ENCODE results near the gene TCTN3. TPM values are rescaled to one million over a fixed set of nuclear protein-coding genes. Genes with fewer than 3 reads are reported as not detected.

TCTN3 gene
- total and polyA plus RNA-seq, 2 of the 13 experiments (the other 11 are each of a cell fraction or from before 2014, with no cell fraction given): 53.3 to 60.0 TPM

DNA sequence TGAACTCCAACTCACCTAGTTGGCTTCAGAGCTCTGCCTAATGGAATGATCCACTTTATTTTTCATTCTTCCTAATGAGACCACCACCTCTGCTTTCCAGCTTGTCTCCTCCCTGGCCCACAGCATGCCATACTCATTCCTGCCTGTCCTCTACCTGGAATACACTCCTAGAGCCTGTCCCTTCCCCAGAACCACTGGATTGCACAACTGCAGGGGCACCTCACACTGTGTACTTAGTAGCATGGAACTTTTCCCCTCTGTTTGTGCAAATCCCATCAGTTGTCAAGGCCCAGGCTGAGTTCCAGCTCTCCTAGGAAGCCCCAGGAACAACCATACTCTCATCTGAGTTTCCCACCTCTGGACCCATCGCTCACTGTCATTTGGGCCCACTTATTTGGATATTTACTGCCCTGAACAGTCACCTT lies 52.8 kb downstream of the TCTN3 start (continued):
- TF ChIP-seq, protein P1, sequence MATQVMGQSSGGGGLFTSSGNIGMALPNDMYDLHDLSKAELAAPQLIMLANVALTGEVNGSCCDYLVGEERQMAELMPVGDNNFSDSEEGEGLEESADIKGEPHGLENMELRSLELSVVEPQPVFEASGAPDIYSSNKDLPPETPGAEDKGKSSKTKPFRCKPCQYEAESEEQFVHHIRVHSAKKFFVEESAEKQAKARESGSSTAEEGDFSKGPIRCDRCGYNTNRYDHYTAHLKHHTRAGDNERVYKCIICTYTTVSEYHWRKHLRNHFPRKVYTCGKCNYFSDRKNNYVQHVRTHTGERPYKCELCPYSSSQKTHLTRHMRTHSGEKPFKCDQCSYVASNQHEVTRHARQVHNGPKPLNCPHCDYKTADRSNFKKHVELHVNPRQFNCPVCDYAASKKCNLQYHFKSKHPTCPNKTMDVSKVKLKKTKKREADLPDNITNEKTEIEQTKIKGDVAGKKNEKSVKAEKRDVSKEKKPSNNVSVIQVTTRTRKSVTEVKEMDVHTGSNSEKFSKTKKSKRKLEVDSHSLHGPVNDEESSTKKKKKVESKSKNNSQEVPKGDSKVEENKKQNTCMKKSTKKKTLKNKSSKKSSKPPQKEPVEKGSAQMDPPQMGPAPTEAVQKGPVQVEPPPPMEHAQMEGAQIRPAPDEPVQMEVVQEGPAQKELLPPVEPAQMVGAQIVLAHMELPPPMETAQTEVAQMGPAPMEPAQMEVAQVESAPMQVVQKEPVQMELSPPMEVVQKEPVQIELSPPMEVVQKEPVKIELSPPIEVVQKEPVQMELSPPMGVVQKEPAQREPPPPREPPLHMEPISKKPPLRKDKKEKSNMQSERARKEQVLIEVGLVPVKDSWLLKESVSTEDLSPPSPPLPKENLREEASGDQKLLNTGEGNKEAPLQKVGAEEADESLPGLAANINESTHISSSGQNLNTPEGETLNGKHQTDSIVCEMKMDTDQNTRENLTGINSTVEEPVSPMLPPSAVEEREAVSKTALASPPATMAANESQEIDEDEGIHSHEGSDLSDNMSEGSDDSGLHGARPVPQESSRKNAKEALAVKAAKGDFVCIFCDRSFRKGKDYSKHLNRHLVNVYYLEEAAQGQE (IDR thresholded peaks at IDR 0.05; ENCODE audit: borderline replicate concordance in 1 of 2, low read depth in 1 of 2, low read length in 2 of 2): 0 out of 4 replicates have a peak, but pooled peaks of 1 of the 2 experiments have one; percentile 59
- peak; percentile 51; the same call in 1 of the 2 replicates for TF ChIP-seq ZNF724P (CRISPR knock-in tag; IDR thresholded peaks at IDR 0.05; ENCODE audit: borderline replicate concordance)
- TF ChIP-seq TBL1XR1 (IDR thresholded peaks at IDR 0.05; ENCODE audit: borderline replicate concordance, low read length, partially characterized antibody): no peak
- no peak for TF ChIP-seq ZNF768 (CRISPR knock-in tag; IDR thresholded peaks at IDR 0.05)
- no peak for TF ChIP-seq ZNF678 (CRISPR knock-in tag; IDR thresholded peaks at IDR 0.05)
- TF ChIP-seq EP300 (IDR thresholded peaks at IDR 0.05; ENCODE audit: low read depth in 2 of 2, low read length in 2 of 2): peak in 1 of 2 experiments; percentile 90; a peak in 2 of 4 replicates
- TF ChIP-seq EP300 (CRISPR knock-in tag; IDR thresholded peaks at IDR 0.05; ENCODE audit: borderline replicate concordance): peak; percentile 55; the same call in 1 of the 2 replicates
- no peak for TF ChIP-seq ZC3H4 (CRISPR knock-in tag; IDR thresholded peaks at IDR 0.05; ENCODE audit: borderline replicate concordance)
- TF ChIP-seq, protein P2, sequence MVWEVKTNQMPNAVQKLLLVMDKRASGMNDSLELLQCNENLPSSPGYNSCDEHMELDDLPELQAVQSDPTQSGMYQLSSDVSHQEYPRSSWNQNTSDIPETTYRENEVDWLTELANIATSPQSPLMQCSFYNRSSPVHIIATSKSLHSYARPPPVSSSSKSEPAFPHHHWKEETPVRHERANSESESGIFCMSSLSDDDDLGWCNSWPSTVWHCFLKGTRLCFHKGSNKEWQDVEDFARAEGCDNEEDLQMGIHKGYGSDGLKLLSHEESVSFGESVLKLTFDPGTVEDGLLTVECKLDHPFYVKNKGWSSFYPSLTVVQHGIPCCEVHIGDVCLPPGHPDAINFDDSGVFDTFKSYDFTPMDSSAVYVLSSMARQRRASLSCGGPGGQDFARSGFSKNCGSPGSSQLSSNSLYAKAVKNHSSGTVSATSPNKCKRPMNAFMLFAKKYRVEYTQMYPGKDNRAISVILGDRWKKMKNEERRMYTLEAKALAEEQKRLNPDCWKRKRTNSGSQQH (CRISPR knock-in tag; IDR thresholded peaks at IDR 0.05; ENCODE audit: low read depth): no peak
- TF ChIP-seq RXRB (CRISPR knock-in tag; IDR thresholded peaks at IDR 0.05; ENCODE audit: borderline replicate concordance): peak; percentile 42; the same call in 1 of the 2 replicates
- TF ChIP-seq, protein P3, sequence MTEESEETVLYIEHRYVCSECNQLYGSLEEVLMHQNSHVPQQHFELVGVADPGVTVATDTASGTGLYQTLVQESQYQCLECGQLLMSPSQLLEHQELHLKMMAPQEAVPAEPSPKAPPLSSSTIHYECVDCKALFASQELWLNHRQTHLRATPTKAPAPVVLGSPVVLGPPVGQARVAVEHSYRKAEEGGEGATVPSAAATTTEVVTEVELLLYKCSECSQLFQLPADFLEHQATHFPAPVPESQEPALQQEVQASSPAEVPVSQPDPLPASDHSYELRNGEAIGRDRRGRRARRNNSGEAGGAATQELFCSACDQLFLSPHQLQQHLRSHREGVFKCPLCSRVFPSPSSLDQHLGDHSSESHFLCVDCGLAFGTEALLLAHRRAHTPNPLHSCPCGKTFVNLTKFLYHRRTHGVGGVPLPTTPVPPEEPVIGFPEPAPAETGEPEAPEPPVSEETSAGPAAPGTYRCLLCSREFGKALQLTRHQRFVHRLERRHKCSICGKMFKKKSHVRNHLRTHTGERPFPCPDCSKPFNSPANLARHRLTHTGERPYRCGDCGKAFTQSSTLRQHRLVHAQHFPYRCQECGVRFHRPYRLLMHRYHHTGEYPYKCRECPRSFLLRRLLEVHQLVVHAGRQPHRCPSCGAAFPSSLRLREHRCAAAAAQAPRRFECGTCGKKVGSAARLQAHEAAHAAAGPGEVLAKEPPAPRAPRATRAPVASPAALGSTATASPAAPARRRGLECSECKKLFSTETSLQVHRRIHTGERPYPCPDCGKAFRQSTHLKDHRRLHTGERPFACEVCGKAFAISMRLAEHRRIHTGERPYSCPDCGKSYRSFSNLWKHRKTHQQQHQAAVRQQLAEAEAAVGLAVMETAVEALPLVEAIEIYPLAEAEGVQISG (CRISPR knock-in tag; IDR thresholded peaks at IDR 0.05): peak; percentile 64
- 0 out of 2 replicates have a peak, but pooled peaks have one; percentile 10 for TF ChIP-seq FOXK1 (CRISPR knock-in tag; IDR thresholded peaks at IDR 0.05; ENCODE audit: borderline replicate concordance, low read depth)
- TF ChIP-seq ZNF20 (CRISPR knock-in tag; IDR thresholded peaks at IDR 0.05): no peak
- TF ChIP-seq, protein P4, sequence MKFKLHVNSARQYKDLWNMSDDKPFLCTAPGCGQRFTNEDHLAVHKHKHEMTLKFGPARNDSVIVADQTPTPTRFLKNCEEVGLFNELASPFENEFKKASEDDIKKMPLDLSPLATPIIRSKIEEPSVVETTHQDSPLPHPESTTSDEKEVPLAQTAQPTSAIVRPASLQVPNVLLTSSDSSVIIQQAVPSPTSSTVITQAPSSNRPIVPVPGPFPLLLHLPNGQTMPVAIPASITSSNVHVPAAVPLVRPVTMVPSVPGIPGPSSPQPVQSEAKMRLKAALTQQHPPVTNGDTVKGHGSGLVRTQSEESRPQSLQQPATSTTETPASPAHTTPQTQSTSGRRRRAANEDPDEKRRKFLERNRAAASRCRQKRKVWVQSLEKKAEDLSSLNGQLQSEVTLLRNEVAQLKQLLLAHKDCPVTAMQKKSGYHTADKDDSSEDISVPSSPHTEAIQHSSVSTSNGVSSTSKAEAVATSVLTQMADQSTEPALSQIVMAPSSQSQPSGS (CRISPR knock-in tag; IDR thresholded peaks at IDR 0.05): peak; percentile 40; the same call in 1 of the 2 replicates
- TF ChIP-seq, protein P5, sequence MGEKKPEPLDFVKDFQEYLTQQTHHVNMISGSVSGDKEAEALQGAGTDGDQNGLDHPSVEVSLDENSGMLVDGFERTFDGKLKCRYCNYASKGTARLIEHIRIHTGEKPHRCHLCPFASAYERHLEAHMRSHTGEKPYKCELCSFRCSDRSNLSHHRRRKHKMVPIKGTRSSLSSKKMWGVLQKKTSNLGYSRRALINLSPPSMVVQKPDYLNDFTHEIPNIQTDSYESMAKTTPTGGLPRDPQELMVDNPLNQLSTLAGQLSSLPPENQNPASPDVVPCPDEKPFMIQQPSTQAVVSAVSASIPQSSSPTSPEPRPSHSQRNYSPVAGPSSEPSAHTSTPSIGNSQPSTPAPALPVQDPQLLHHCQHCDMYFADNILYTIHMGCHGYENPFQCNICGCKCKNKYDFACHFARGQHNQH (CRISPR knock-in tag; IDR thresholded peaks at IDR 0.05): 0 out of 2 replicates have a peak, but pooled peaks have one; percentile 50
- peak; percentile 89 for TF ChIP-seq TEAD3 (CRISPR knock-in tag; optimal IDR thresholded peaks at IDR 0.05; ENCODE audit: borderline replicate concordance)
- no peak for TF ChIP-seq HOXA7 (CRISPR knock-in tag; IDR thresholded peaks at IDR 0.05)
- peak; percentile 88 for TF ChIP-seq GZF1 (CRISPR knock-in tag; IDR thresholded peaks at IDR 0.05)
- peak; percentile 87; the same call in 1 of the 2 replicates for TF ChIP-seq REPIN1 (CRISPR knock-in tag; IDR thresholded peaks at IDR 0.05; ENCODE audit: borderline replicate concordance, low read depth)

Data from HepG2 (cell line).